A673 (cell line): ENCODE measurements around the gene TNNI3. TPM values are rescaled to one million over a fixed set of nuclear protein-coding genes. Genes with fewer than 3 reads are reported as not detected.
A peak's percentile ranks its signal among the peaks of the same experiment; 100 is the strongest.

Experiments
- BruUV-seq: library from RNA; stranded (reverse); fragments of 400-500 nt; replicated peaks from 2 replicates; lab custom pipeline; 2021; lab: Mats Ljungman, UMichigan
- CTCF ChIA-PET: fragments of 300-600 bp; sonication (Branson Sonifier 250); formaldehyde crosslinking; loops from one replicate; lab custom pipeline; 2022; ENCODE audit warnings: antibody characterized with exemption; lab: Charles Lee
- POLR2A ChIA-PET: fragments of 300-600 bp; sonication (Branson Sonifier 250); formaldehyde crosslinking; loops from one replicate; lab custom pipeline; 2022; ENCODE audit warnings: antibody characterized with exemption; ENCODE audit not compliant: low non-redundant PET; lab: Charles Lee
- DNase-seq: peaks from one replicate; pipeline ENCODE4 v3.0.0-alpha.2; 2015; ENCODE audit warnings: low spot score
- H3K27ac ChIP-seq: fragments of 200-600 bp; sonication (generic); 2 replicates; pipeline ENCODE4 v1.5.1; 2016; ENCODE audit warnings: mixed run types, low read depth, mild to moderate bottlenecking, mixed read lengths, antibody characterized with exemption, low read length; ENCODE audit not compliant: poor library complexity, severe bottlenecking
- H3K27me3 ChIP-seq: fragments of 200-600 bp; sonication (generic); replicated peaks from 2 replicates; pipeline ENCODE4 v1.6.1; 2017; ENCODE audit warnings: mixed run types, low read depth, mild to moderate bottlenecking, mixed read lengths, antibody characterized with exemption, low read length; ENCODE audit not compliant: insufficient read depth, poor library complexity
- H3K36me3 ChIP-seq: fragments of 200-600 bp; sonication (generic); 2 replicates; pipeline ENCODE4 v1.6.1; 2016; ENCODE audit warnings: mixed run types, mild to moderate bottlenecking, mixed read lengths, antibody characterized with exemption, low read length; ENCODE audit not compliant: insufficient read depth, poor library complexity, severe bottlenecking
- H3K4me1 ChIP-seq: fragments of 200-600 bp; sonication (generic); 2 replicates; pipeline ENCODE4 v1.6.1; 2017; ENCODE audit warnings: mixed run types, mild to moderate bottlenecking, mixed read lengths, antibody characterized with exemption, low read length; ENCODE audit not compliant: insufficient read depth, poor library complexity, severe bottlenecking
- H3K4me3 ChIP-seq: fragments of 200-600 bp; sonication (generic); 2 replicates; pipeline ENCODE4 v1.5.1; 2016; ENCODE audit warnings: low read depth, mixed run types, mild to moderate bottlenecking, mixed read lengths, low read length; ENCODE audit not compliant: poor library complexity, severe bottlenecking
- H3K9me3 ChIP-seq: fragments of 200-600 bp; sonication (generic); 2 replicates; pipeline ENCODE4 v1.6.1; 2016; ENCODE audit warnings: mixed run types, low read depth, mild to moderate bottlenecking, mixed read lengths, antibody characterized with exemption, low read length; ENCODE audit not compliant: poor library complexity, severe bottlenecking
- CTCF ChIP-seq: fragments of 300-800, 200-600 bp; sonication (generic); conservative IDR thresholded peaks from 2 replicates; pipeline ENCODE4 v1.5.1; 2017; ENCODE audit warnings: low read depth, mild to moderate bottlenecking, antibody characterized with exemption, low read length, moderate library complexity, mixed read lengths
- EZH2 ChIP-seq: fragments of 200-600 bp; sonication (generic); IDR thresholded peaks from 2 replicates; pipeline ENCODE4 v1.6.1; 2017; ENCODE audit warnings: borderline replicate concordance, low read depth, mild to moderate bottlenecking, mixed read lengths, antibody characterized with exemption, low read length; ENCODE audit not compliant: poor library complexity, severe bottlenecking
- intact Hi-C: fragments of 100-400 bp; cut with micrococcal nuclease; formaldehyde crosslinking; loops from one replicate; pipeline ENCODE4 v1.10.0; 2022; ENCODE audit not compliant: unreplicated experiment
- total RNA-seq: library from RNA; stranded (reverse); gene quantifications from 2 replicates; pipeline ENCODE4 v1.2.3, GENCODE V29; 2021

TNNI3 gene
- total RNA-seq, 1 experiment from 2014 or later = 12.8 TPM

- BruUV-seq = no TSS peak
- DNase-seq = no peak
- CTCF ChIA-PET = no interaction called here
These were observed 17.8 kb upstream of the TNNI3 start for GRCh38 chr19:55175117-55175867.

GRCh38 chr19:55174425-55175116, 17.0 kb upstream of the TNNI3 start:
- Histone ChIP-seq H3K27ac (no peak overlapping the region), H3K27me3 (peaks cover 3% of the 10 kb centered on the region), H3K36me3 (no peaks in the 10 kb centered on the region), H3K4me1 (peaks cover 4% of the 10 kb centered on the region), H3K4me3 (peak overlapping the region; percentile 46), H3K9me3 (no peaks in the 10 kb centered on the region)
- ChIA-PET CTCF (no interaction called here), POLR2A (interaction anchor here (0.6 kb wide), 1 partner anchor 681 kb away, joined by 3 read pairs; no protein-coding TSS in a partner anchor)
- intact Hi-C loops = loop anchor here (5.0 kb wide), 1 partner anchor 43 kb away; no protein-coding TSS in a partner anchor
- TF ChIP-seq EZH2 = no peak
- no peak for TF ChIP-seq CTCF
- no TSS peak for BruUV-seq
- DNase-seq = no peak

More at GRCh38 chr19:55175117-55175867, 17.8 kb upstream of the TNNI3 start:
- H3K36me3 ChIP-seq = no peaks in the 10 kb centered on the region
- TF ChIP-seq CTCF (no peak), EZH2 (no peak)
- POLR2A ChIA-PET = no interaction called here
- no peaks in the 10 kb centered on the region for H3K9me3 ChIP-seq
- H3K27ac ChIP-seq = no peak overlapping the region
- intact Hi-C loops = loop anchor here (5.0 kb wide), 1 partner anchor 42 kb away; no protein-coding TSS in a partner anchor
- H3K4me1 ChIP-seq = peaks cover 9% of the 10 kb centered on the region
- H3K27me3 ChIP-seq = peaks cover 10% of the 10 kb centered on the region
- H3K4me3 ChIP-seq = no peak overlapping the region

- CTCF ChIA-PET = no interaction called here
- Histone ChIP-seq H3K9me3 (no peaks in the 10 kb centered on the region), H3K27ac (no peak overlapping the region), H3K27me3 (no peaks in the 10 kb centered on the region), H3K4me3 (peak overlapping the region; percentile 46), H3K4me1 (no peaks in the 10 kb centered on the region), H3K36me3 (no peaks in the 10 kb centered on the region)
- BruUV-seq = no TSS peak
- DNase-seq = peak; percentile 88
- intact Hi-C loops = no loop called here
- TF ChIP-seq CTCF (no peak), EZH2 (no peak)
- POLR2A ChIA-PET = interaction anchor here (0.6 kb wide), 1 partner anchor 681 kb away, joined by 3 read pairs; no protein-coding TSS in a partner anchor
These were observed 16.3 kb upstream of the TNNI3 start for GRCh38 chr19:55173714-55174409.
